ENCODE results near the gene GRIP1.

GRCh38 chr12:66598079-66598478 is 80.8 kb downstream of the GRIP1 start:
- TF ChIP-seq, protein P1, sequence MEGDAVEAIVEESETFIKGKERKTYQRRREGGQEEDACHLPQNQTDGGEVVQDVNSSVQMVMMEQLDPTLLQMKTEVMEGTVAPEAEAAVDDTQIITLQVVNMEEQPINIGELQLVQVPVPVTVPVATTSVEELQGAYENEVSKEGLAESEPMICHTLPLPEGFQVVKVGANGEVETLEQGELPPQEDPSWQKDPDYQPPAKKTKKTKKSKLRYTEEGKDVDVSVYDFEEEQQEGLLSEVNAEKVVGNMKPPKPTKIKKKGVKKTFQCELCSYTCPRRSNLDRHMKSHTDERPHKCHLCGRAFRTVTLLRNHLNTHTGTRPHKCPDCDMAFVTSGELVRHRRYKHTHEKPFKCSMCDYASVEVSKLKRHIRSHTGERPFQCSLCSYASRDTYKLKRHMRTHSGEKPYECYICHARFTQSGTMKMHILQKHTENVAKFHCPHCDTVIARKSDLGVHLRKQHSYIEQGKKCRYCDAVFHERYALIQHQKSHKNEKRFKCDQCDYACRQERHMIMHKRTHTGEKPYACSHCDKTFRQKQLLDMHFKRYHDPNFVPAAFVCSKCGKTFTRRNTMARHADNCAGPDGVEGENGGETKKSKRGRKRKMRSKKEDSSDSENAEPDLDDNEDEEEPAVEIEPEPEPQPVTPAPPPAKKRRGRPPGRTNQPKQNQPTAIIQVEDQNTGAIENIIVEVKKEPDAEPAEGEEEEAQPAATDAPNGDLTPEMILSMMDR (IDR thresholded peaks at IDR 0.05), result no peak
- no peak for TF ChIP-seq E2F5 (CRISPR knock-in tag; IDR thresholded peaks at IDR 0.05)
- TF ChIP-seq ESRRA (CRISPR knock-in tag; IDR thresholded peaks at IDR 0.05; ENCODE audit: borderline replicate concordance), result no peak

Data from WTC11 (cell line).